NCI-H1436 treated with DMSO at 0.1 percent for 48 hours (cell line): Measurements from ENCODE around the gene APBB2.

ENCODE experiments used
- DNase-seq: peaks from one replicate; lab custom pipeline; 2025; lab: John Stamatoyannopoulos, UW

APBB2 gene

DNA sequence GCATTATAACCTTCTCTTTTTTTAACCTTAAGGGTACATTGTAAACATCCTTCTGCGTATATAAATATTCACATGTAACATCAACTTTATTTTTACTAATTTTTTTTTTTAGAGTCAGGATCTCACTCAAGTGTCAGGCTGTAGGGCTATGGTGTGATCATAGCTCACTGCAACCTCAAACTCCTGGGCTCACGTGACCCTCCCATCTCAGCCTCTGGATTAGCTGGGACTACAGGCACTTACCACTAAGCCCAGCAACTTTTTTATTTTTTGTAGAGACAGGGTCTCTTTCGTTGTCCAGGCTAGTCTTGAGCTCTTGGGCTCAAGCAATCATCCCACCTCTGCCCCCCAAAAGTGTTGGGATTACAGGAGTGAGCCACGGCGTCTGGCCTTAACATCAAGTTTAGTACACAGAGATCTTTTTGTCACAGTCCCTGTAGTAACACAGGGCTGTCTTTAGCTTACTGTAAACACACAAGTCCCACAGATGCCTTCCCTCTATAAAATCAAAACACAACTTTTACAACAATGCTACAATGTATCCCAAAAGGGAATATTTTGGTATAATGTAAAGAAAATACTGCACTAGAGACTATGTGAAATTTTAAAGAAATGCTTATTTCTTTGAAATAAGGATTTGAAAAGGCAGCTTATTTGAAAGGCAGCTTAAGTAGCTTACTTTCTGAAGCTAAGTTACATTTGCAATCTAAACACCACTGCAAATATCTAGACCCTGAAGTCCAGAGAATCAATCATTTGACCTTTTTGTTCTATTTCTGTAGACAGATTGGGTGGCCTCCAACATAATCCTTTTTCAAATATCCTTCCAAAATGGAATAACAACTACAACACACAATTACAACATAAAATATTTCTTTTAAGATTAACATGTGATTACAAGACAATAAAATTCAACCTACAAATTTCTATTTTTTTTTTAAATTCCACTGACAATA, 116.0 kb downstream of the APBB2 start:
- no peak for DNase-seq

DNA sequence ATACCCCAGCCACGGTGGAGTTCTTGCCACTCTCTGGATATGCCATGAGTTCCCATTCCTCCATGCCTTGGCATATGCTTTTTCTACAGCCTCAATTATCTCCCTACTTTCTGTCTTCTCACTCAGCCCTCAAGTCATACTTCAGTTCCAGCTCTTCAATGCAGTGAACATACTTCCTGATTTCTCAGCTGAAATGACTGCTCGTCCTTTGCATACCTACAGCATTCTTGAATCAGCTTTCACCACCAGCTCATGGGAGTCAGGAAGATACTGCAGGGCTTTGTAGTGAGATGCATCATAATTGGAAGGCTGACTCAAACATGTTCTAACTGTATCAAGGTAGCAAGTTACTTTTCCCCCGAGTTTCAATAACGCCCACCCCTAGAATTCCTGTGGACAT, 118.4 kb downstream of the APBB2 start:
- no peak for DNase-seq

DNA sequence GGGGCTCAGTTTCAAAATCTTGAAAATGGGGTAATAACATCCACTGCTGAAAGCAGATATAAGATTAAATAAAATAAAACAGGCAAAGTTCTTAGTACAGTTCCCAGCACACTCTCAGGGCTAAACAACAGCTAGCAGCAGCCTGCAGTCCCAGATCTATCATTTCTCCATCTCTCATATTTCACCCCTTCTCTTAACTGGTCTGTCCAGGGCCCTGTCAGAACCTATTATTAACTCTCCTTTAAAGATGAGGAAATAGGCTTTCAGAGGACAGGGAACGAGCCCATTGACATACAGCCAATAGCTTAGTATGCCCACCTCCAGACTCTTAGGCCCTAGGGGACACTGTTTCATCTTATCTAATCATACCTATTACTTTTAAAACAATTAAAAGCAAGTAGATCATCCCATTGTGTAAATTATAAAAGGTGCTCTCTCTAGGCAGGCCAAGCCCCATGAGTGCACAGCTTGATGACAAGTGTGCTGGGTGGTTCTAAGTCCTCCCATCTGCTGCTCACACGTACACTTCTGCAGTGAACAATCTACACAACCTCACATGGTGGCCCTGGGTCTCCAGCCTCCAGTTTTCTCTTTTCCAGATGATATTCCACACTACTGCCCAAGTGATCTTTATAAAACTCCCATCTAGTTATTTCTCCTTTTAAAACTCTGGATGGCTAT, 119.0 kb downstream of the APBB2 start:
- no peak for DNase-seq

DNA sequence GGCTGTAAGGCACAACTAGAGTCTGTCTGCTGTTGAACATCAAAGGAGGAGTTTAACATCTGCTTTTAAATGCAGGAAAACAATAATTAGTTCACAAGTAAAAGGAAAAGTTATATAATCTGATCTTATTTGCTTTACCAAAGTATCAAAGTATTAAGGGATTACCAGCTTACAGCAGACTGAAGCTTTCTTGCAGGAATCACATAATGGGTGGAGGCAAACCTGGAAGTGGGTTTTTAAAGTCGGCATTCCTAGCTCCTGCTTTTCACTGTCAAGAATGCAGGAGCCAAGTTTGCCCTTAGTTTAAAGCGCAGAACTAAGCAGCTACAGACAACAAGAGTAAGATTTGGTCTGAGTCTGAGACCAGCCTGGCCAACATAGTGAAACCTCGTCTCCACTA, 122.2 kb downstream of the APBB2 start:
- DNase-seq, result no peak

DNA sequence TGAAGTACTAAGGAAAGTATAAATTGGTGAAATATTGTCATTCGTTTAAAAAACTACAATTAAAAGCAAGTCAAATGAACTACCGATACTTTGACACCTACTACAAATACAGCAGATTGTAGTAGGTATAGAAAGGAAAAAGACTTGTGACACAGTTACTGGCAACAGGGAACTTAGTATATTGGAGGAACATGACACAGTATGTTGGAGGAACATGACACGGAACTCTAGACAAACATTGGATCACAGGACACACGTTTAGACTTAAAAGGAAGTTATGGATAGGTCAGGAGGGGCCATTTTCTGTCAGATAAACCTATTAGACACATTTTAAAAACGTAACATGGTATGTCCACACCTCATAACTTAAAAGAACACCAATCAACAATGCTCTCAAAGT, 132.5 kb downstream of the APBB2 start:
- no peak for DNase-seq

DNA sequence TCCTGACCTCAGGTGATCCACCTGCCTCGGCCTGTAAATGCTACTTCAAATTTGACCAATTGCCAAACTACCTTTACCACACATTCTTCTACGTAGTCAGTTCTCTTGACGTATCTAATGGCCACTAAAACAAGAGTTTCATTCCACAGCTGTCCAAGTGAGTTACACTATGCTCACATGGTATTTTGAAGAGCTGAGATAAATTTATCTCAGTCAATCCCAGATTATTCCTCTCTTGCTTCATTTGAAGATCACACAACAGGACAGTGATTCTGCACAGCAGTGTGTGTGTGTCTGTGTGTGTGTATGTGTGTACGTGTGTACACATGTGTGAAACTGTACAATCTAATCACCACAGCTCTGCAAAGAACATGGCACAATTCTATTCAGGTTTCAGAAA, 133.4 kb downstream of the APBB2 start:
- no peak for DNase-seq

DNA sequence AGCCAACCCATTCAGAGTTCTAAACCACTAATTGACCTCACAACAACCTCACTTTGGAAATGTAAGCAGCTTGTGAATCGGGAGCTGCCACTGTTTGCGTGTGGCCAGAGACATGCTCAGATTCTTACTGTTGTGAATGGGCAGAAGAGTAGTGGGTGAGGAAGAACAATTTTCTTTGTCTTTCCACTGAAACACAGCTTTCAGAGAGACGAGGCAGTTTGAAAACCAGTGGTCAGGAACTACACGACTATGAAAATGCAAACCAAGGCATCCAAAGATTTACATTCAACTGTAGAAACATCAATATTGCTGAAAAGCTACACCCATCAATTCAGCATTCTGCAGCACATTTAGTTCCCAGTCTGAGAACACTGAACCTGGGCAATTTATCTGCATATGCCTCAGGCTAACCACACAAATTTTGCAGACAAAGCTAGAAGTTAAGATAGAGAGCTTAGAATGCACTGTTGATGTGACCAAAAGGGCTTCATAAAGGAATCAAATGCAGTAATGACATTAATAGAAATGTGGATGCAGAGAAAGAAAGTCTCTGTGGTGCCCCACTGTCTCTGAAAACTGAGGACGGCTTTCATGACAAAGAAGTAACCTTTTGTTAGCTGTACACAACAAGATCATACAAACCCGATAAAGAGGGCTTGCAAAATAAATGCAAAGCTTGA, 134.3 kb downstream of the APBB2 start:
- no peak for DNase-seq

DNA sequence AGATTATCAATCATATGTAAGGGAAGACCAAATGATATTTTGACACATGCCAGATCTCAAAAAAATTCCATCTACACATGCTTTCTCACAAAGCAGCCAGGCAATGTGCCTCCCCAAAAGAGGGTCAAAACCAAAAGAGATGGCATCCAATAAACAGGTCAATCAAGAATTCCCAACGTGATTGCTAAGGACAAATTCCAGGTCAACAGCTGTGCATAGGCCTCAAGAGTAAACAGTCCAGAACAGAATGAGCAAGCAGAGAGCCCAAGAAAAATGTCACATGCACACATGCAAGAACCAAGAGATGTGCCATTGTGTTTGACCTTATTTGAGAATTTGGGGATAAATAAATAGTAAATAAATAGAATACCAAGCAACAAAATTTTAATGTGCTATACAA, 136.7 kb downstream of the APBB2 start:
- DNase-seq, result no peak

DNA sequence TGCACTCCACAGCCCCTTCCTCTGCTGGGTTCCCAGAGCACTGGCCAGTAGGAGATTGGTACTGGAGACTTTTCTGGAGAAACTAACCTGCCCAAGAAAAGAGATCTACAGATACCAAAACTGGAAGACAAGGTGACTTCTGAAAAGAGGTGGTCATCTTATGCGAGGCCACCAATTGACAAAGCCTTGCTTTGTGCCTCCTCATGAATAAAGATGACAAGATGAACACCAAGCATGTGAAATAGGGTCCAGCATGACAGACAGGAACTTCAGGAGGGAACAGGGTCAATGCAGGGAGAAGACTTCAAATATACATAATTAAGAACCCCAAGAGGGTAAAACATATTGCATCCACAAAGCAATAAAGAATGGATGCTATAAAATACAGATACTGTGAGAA, 137.9 kb downstream of the APBB2 start:
- DNase-seq, result no peak

DNA sequence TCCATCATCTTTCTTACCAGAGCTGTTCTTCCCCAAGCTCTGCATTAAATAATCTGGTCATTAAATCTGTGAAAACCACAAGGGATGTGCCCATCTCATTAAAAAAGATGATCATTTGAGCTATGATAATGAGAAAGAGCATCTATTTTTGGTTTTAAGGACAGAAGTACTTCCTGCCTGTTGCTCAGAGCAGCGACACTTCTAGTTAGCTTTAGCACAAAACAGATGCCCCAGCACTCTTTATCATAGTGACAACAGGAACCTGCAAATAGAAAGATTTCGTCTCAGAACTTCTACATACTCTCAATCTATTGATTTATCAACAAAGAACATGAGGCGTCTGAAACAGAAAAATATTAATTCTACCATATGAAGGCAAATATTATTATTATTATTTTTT, 140.1 kb downstream of the APBB2 start:
- DNase-seq, result no peak

DNA sequence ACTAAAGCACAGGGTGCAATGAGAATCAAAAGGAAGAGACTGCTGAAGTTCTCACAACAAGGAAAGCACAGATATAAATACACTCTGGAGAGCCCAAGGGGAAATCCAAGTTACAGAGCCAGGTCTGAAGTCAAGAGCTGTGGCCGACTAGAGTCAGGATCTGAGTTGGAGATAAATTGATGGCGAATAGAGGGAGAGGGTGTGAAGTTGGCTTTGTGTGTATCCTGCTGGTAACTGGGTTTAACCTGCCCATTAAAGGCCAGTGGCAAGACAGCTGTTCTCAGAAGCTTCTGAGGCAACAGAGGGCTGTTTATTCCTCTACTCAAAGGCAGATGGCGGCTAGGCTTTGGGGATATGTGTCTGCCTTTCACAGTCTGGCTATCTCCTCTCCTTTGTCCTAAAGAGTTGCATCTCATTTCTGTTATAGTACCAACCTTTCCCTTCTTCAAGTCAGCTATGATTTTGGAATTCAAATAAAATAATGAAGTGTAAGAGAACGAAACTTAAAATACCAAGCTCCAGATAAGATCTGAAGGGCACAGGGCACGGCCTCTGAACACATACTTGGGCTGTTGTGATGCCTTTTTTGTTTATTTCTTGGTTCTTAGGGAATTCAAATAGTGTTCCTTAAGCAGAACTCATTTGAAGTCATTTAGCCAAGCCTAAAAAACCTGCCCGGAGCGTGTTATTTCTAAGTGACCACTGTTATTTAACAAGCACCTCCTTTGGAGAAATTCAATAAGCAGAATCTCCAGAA, 142.1 kb downstream of the APBB2 start:
- no peak for DNase-seq

DNA sequence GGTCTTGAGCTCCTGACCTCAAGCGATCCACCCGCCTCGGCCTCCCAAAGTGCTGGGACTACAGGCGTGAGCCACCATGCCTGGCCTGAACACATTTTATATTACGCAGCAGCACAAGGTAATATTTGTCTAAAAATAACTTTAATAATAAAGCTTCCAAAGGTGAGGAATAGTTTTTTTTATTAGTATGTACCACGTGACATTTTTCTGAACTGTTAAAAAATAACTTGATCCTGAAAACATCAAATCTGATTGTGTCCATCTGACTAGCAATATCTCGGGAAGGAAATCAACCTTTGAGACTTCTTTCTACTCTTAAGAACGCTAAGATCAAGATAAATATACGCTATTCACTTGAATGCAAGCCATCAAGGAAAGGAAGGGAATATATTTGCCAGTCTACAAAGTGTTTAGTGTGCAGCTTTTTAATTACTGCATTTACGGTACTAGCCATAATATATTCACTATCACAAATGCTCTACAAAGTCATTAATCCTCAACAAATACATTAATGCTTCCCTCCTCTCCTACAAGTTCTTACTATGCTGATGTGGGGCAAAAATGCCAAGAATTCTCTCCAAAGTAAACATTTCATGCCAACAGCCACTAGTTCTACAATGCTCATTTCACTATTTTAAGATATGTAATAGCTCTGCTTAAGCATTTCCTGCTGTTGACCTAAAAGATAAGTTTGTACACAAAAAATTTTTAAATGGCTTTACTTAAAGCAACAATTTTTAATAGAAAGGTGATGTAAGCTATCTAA, 143.6 kb downstream of the APBB2 start:
- DNase-seq, result no peak

DNA sequence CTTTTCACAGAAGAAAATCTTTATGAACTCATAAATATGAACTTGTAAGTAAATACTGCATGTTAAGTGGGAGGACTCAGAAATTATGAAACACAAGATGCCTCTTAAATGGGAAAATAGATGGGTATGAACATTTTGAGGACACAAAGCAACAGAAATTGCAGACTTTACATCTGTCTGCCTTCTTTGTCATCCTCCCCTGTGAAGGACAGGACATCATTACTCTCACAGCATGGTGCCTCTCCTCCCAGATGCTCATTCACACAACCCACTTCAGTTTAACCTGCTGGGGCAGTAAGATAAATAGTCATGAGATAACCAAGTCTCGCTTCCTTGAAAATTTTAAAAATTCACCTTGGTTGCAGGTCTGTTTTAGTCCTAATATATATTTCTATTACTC, 144.5 kb downstream of the APBB2 start:
- DNase-seq, result no peak

DNA sequence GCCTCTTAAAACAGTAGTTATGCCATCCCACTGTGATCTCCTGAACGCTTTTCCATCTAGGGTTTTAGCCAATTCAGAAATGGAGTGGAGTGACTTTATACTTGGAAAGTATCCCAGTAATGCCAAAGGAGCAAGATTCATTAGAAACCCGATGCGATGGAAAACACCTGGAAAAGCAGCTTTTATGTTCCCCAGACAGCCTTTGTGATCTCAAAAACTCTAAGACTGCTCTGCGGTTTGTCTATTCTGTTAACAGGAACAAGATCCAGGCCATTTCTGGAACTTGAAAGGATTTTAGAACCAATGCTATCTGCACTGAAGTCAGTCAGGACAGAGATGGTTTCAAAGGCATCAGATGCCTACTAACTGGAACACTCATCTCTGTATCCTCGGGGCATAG, 145.1 kb downstream of the APBB2 start:
- no peak for DNase-seq

DNA sequence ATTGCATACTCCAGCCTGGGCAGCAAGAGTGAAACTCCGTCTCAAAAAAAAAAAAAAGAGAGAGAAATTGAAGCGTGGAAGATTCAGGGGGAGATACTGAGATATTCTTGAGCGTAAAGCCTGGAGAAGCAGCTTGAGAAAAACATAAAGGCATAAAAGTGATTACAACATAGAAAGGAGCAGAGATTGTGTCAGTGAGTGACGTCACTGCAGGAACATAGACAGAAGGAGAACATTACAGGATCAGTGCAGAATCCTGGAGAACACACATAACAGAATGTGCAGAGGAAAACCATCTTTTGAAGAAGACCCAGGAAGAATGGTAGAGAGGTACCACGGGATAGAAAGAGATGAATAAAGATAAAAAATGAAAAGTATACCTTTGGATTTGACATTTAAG, 147.0 kb downstream of the APBB2 start:
- DNase-seq, result no peak

DNA sequence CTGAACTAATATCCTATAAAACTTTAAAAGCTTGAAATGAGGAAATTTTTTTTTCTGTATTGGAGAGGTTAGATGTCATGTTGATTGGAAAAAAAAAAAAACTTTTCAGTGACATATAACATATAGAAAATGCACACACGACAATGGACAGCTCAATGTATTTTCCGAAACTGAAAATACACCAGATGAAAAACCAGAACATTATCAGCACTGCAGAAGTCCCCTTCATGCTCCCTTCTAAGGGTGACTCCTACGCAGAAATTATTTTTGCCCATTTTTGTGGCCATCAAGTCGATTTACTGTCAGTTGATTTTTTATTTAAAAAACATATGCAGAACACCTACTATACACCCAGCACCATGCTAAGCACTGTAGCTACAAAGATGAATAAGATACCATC, 148.3 kb downstream of the APBB2 start:
- DNase-seq, result no peak

DNA sequence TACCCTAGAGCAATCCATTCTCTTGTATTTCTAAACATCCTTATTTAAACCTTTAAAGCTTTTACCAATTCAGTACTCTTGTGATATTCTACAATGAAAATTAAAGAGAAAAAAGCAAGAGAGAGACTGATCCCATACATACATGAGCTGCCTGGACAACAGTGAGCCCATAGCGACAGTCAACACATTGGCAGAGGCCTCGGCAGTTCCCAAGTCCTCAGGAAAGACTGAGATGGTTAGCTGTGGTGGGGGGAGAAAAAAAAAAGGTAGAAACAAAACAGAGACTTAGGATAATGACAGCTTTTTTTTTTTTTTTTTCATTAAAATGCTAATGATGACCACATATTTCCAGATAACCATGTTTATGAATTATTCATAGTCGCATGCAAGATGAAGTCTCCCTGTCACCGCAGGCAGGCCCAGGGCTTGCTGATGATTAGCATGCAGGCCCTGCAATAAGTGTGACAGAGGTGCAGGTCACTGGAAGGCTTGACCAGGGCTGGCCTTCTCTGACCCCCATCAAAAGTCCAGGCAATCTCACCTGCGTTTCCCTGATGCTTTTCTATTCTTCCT, 148.8 kb downstream of the APBB2 start:
- no peak for DNase-seq

DNA sequence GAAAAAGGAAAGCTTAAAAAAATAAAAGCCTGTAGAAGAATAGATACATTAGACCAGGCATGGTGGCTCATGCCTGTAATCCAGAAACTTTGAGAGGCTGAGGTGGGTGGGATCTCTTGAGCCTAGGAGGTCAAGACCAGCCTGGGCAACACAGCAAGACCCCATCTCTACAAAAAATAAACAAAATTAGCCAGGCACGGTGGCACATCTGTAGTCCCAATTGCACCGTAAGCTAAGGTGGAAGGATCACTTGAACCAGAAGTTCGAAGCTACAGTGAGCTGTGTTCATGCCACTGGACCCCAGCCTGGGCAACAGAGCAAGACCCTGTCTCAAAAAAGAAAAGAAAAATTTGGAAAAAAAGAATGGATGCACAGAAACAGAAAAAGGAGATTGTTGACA, 149.4 kb downstream of the APBB2 start:
- DNase-seq, result no peak

DNA sequence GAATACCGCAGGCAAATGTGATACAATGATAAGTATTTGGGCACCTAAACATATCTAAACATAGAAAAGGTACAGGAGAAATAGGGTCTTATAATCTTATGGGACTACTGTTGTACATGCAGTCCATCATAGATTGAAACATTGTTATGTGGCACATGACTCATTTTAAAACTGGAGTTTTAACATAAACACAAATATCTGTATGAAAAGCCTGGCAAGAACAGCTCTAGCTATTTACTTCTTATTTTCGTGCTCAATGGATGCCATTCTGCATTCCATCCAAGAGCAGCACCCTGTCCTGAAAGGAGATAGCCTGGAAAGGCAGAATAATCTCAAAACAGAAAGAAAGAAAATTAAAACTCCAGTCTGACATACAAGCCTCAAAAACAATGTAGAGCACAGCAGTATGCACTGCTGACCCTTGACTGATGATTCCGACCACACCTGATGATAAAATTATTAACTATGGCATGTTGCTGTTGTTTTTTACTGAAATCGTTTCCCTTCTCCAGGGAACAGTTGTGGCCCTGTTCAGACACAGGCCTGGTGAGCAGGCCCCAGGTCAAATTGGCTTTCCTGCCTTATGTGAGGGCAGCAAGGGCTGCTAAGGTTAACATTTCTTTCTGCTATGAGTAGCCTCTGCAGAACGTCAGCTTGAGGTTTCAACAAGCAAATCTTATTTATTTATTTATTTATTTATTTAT, 152.7 kb downstream of the APBB2 start:
- DNase-seq, result no peak
